CD4-positive, alpha-beta T cell treated with Interleukin-17A for 4 hours (primary cell): ENCODE results near the gene HSPA9.

Experiments used
- DNase-seq: peaks from one replicate; pipeline ENCODE4 v3.0.0-alpha.2; 2020; ENCODE audit warnings: mixed read lengths

HSPA9 gene

DNA sequence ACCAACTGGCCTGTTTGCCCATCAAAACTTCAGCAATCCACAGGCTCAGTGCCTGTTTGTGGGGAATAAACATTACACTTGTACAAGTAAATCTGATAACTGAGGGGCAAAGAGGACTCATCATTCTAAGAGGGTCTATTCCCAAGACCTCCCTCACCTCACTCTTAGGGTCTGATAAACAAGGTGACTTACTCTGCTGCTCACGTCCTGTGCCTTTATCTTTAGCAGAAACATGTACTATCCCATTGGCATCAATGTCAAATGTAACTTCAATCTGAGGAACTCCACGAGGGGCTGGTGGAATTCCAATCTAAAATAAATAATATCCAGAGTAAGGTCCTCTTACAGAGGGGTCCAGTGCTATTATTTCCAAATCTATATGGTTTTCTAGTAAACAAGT, 17.5 kb downstream of the HSPA9 start:
- DNase-seq, result no peak

DNA sequence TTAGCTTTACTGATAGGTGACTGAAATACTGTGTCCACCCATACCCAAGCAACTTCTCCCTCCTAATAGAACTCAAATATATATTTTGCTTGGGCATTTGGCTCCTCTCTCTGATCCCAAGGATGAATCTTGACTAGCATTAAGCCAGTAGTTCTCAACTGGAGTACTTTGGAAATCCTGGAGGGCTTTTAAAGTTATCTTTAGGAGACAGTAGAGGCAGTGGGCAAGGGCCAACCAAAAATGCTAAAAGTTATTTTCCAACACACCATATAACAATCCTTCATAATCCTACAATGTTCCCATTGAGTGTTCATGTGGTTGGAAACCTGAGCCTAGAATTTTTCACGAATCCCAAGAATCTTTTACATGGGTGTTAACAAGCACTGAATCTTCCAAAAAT, 21.1 kb downstream of the HSPA9 start:
- no peak for DNase-seq

GRCh38 chr5:138553437-138554095, 21.6 kb downstream of the HSPA9 start:
- no peak for DNase-seq

DNA sequence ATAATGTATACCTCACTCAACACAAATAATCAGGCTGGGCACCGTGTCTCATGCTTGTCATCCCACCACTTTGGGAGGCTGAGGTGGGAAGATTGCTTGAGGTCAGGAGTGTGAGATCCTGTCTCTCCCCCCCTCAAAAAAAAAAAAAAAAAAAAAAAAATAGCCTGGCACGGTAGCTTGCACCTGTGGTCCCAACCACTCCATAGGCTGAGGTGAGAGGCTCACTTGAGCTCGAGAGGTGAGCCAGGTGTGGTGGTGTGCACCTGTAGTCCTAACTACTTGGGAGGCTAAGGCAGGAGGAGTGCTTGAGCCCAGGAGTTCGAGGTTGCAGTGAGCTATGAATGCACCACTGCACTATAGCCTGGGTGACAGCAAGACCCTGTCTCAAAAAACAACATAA, 22.5 kb downstream of the HSPA9 start:
- no peak for DNase-seq

GRCh38 chr5:138549414-138549813, 25.8 kb downstream of the HSPA9 start:
- no peak for DNase-seq

DNA sequence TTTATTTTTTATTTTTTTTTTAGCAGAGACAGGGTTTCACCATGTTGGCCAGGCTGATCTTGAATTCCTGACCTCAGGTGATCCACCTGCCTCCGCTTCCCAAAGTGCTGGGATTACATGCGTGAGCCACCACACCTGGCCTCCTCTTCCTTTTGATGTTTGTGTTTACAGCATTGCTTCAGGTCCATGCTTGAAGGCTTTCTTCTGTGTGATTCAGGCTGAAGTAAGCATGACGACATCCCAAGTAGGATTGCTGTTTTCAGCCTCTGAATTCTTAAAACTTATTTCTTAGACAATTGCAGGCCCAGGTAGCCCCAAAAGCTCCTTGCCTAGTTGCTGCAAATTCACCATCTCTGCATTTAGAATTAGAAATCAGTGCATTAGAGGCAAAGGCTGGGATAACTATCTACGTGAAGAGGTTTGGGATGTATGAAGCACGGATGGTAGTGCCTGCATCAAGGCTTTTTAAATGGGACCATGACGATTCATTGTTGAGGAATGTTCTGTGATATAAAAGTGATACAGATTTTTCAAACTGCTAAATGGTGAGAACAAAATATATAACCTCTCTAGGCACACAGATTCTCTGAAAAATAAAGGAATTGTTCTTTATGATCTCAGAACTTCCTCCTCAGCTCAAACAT, 29.2 kb downstream of the HSPA9 start:
- DNase-seq, result no peak

DNA sequence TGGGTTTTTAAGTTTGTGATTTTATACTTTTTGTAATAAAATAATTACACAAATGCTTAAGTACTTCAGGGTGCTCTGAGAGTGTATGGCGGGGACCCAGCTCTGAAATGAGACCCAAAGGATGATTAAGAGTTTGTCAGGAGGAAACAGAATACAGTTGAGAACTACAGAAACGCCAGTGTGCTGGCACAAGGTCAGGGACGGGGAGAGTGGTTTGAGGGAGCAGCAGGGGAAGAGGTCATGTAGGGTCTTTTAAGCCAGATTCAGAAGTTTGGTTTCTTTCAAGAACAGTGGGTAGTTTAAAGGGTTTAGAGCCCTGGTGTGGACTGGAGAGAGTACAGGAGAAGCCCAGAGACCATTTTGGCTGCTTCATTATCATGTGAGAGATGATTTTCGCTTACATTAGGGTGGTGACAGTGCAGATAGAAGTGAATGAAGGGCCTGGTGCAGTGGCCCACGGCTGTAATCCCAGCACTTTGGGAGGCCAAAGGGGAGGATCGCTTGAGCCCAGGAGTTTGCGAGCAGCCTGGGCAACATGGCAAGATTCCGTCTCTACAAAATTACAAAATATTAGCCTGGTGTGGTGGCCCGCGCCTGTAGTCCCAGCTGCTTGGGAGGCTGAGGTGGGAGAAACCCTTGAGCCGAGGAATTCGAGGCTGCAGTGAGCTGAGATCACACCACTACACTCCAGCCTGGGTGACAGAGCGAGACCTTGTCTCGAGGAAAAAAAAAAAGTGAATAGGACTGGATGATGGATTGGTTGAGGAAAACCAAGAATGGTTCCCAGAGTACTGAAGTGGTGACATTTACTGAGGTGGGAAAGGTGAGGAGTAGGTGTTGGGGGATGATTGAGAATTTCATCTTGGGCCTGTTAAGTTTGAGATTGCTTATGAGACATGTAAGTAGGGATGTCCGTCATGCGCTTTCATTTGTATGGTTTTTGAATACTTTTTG, 30.7 kb downstream of the HSPA9 start:
- DNase-seq, result no peak

DNA sequence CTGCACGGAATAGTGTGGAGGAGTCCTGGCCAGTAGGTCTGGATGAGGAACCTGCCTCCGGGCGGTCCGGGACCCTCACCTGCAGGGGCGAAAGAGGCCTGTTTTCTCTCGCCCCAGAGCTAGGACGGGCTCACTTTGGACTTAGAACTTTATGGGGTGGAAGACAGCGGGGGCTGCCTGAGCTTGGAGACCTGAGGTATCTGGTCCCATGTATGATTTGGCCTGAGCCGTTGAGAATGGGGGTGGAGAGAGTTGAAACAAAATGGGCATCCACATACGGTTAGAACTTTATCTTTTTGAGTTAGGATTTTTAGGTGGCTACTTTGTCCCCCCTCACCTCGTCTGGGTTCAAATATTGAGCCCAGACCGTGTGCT, 31.5 kb downstream of the HSPA9 start:
- DNase-seq, result no peak

DNA sequence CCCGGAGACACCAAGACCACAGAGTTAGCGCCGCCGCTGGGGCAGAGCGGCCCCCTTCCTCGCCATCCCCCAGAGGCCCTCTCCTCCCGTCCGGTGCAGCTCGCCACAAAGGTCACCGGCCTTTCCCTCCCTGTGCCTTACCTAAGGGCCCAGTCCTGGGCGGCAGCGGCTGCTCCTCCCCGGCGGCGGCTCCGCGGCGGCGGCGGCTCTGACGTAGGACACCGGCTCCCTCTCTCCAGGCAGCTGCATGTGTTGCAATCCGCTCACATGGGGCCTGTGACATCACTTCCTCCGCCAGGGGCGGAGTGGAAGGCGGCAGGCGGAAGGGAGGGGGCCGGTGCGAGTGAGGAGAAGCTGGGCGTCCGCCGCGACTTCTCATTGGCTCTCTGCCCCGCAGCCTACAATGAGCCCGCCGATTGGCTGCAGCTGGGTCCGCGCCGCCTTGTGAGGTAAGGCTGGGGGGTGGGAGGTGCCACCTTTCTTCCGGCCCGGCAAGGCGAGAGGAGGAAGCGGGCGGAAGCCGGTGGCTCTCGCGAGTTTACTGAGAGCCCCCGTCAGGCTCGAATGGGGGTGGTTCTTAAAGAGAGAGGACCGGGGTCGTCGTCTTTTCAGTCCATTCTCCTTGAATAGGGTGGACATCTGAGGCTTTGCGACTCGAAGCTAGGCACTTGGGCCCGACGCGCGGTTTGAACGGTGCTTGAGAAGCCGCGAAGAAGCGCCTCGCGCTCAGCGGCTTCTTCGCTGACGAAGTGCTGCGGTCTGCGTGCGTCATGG, 32.1 kb downstream of the HSPA9 start, which contains the start of gene ETF1:
Gene ETF1, minus strand, starts transcription at position 281 of the 774 bp plus-strand sequence. CDS start 318 bp downstream, outside the sequence.
- DNase-seq, result peak; percentile 99

DNA sequence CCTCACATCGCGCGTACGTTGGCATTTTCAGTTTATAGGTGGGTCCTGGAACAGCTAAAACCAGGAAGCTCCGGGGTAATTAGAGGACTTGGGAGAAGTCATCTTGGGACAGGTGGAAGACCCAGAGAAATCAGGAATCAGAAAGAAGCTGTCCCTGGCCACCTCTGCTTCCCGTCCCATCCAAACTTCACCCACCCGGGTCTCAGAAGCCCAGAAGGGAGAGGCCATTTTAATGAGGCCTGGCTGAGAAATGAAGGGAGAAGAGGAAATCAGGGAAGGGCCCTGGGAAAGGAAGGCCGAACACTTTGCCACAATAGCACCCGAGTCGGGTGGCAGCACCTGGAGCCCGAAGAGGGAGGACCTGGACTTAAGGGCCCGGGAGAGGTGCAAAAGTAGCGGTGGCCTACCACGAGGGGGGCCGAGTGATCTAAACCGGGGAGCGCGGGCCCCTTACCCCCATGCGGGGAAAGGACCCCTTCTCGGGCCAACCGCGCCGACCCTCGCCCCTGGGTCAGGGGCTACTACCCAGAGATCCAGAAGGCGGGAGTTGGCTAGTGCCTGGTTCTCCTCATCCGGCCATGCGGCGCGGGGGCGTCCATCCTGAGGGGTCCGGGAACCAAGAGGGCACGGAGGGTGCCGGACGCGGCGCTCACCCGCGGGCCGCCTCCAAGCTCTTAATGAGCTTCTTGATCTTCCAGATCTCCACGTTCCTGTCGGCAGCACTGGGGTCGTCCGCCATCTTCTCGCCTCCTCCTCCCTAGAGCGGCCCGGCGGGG, 32.8 kb downstream of the HSPA9 start:
- DNase-seq, result no peak

GRCh38 chr5:138541511-138542179, 33.6 kb downstream of the HSPA9 start:
- DNase-seq, result no peak

GRCh38 chr5:138539791-138540190, 35.4 kb downstream of the HSPA9 start:
- no peak for DNase-seq

GRCh38 chr5:138538943-138539627, 36.1 kb downstream of the HSPA9 start:
- no peak for DNase-seq

GRCh38 chr5:138536665-138537315, 38.4 kb downstream of the HSPA9 start:
- DNase-seq, result no peak

GRCh38 chr5:138536215-138536614, 39.0 kb downstream of the HSPA9 start:
- no peak for DNase-seq

DNA sequence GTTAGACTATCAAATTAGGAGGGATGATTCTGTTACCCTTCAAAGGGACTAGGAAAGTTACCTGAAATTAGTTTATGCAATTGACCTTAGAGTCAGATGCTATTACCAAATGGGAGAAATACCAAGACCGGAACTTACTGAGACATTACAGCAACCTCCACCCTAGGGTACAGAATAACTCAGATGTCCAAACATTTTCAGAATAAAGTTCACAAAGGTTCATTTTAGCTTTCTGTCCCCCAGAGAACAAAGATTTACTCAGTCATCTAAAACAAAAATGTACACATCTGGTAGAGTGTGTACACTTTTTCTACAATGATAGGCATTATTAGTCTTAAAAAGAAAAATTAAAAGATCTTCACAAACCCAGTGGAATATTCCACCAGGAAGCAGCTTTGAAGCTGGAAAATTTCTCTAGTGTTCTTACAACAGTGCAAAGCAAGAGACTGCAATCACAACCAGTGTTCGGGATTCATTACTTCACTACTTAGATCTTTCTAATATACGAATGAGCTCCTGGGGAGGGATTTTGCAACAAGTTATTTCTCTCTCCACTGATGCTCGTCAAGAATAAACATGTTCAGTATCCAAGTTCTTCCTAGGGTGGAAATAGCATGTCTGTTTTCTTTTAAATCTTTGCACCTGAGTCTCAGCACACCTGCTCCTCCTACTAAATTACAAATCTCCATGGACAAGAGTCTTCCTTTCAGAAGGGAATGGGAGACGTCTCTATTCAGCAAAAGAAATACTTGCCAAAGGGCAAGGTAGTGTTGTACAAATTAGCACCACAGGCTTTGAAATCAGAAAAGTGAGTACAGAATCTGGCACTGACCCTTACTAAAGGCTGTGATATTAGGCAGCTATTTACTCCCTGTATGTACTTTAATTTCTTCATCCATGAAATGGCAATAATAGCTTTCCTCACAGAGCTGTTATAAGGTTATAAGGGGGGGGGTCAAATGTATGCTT, 40.9 kb downstream of the HSPA9 start:
- DNase-seq, result no peak

- DNase-seq, result no peak
These were observed 45.4 kb downstream of the HSPA9 start for GRCh38 chr5:138529812-138530211.

DNA sequence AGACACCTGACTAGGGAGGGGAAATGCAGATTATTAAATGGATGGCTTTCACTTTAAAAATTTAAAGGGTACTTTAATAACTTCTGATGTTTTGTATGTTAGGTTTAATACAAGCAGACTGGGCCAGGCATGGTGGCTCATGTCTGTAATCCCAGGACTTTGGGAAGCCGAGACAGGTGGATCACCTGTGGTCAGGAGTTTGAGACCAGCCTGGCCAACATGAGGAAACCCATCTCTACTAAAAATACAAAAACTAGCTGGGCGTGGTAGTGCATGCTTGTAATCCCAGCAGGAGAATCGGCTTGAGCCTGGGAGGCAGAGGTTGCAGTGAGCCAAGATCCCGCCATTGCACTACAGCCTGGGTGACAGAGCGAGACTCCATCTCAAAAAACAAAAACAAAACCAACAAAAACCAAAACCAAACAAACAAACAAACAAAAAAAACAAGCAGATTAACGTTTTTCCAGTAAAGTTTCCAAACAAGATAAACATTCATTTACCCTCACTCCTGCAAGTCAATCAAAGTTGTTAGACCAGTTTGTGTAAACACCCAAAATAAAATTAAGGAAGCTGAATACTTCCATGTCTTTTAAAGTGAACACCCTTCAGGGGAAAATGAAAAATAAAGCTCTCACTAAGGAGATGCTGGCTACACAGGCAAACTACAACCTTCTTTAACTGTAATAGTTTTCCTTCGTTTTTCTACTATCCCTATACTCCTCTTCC, 46.3 kb downstream of the HSPA9 start:
- DNase-seq, result no peak
